HEK293 (cell line): ENCODE results near the gene CREB5.

ENCODE experiments used
- CTCF ChIA-PET: fragments of 350-600 bp; formaldehyde crosslinking; extraction: SDS; loops from one replicate; lab custom pipeline; 2021; ENCODE audit warnings: antibody characterized with exemption; lab: Yijun Ruan, JAX
- POLR2A ChIA-PET: fragments of 300-600 bp; formaldehyde crosslinking; extraction: SDS; loops from one replicate; lab custom pipeline; 2020; ENCODE audit warnings: antibody characterized with exemption, inconsistent platforms; lab: Yijun Ruan, JAX
- H3K27ac ChIP-seq: fragments of 200-500 bp; sonication (Bioruptor generic); 2 replicates; pipeline ENCODE4 v1.5.1; 2014; ENCODE audit warnings: low read depth, low read length, control low read depth, inconsistent platforms; ENCODE audit errors: extremely low read depth
- H3K36me3 ChIP-seq, 2 experiments: fragments of 200-500 bp in 1 of 2; sonication (Bioruptor generic) in 1 of 2; 1 replicate in 1 of 2; 2 replicates in 1 of 2; pipeline ENCODE4 v1.5.1; 2014 to 2017; ENCODE audit warnings: inconsistent platforms in 2 of 2, low read length in 2 of 2; ENCODE audit not compliant: control insufficient read depth in 2 of 2, insufficient read depth in 1 of 2
- H3K4me1 ChIP-seq: fragments of 200-500 bp; sonication (Bioruptor generic); 2 replicates; pipeline ENCODE4 v1.5.1; 2014; ENCODE audit warnings: mild to moderate bottlenecking, low read length, inconsistent platforms; ENCODE audit not compliant: control insufficient read depth, insufficient read depth
- H3K4me3 ChIP-seq: 2 replicates; pipeline ENCODE4 v1.5.1; 2011; ENCODE audit warnings: low read depth, mild to moderate bottlenecking, control low read depth, low read length, moderate library complexity
- H3K9me3 ChIP-seq: fragments of 200-500 bp; sonication (Bioruptor generic); 2 replicates; pipeline ENCODE4 v1.5.1; 2014; ENCODE audit warnings: low read depth, low read length, inconsistent platforms; ENCODE audit not compliant: control insufficient read depth, insufficient read depth
- EGR2 ChIP-seq: fragments of 450-650 bp; formaldehyde crosslinking; IDR thresholded peaks from 2 replicates; pipeline ENCODE4 v1.5.1; 2016; ENCODE audit warnings: low read depth, missing biosample characterization, missing genetic modification characterization
- FEZF1 ChIP-seq: fragments of 450-650 bp; formaldehyde crosslinking; IDR thresholded peaks from 2 replicates; pipeline ENCODE4 v1.5.1; 2016; ENCODE audit warnings: missing biosample characterization, missing genetic modification characterization
- GFI1B ChIP-seq: fragments of 450-650 bp; formaldehyde crosslinking; IDR thresholded peaks from 2 replicates; pipeline ENCODE4 v1.5.1; 2016; ENCODE audit warnings: missing biosample characterization, missing genetic modification characterization
- HOXD13 ChIP-seq: sonication (generic); formaldehyde crosslinking; IDR thresholded peaks from 2 replicates; pipeline ENCODE4 v1.8.0; 2022; ENCODE audit warnings: missing genetic modification reagents, borderline replicate concordance
- KLF10 ChIP-seq: fragments of 450-650 bp; IDR thresholded peaks from 2 replicates; pipeline ENCODE4 v1.5.1; 2018; ENCODE audit warnings: missing biosample characterization, mild to moderate bottlenecking, missing genetic modification characterization
- PRDM1 ChIP-seq: fragments of 450-650 bp; formaldehyde crosslinking; IDR thresholded peaks from 2 replicates; pipeline ENCODE4; 2016; ENCODE audit warnings: missing biosample characterization, missing genetic modification characterization
- SCRT1 ChIP-seq: fragments of 450-650 bp; formaldehyde crosslinking; IDR thresholded peaks from 2 replicates; pipeline ENCODE4 v1.5.1; 2016; ENCODE audit warnings: missing biosample characterization, missing genetic modification characterization, borderline replicate concordance
- SCRT2 ChIP-seq: fragments of 450-650 bp; formaldehyde crosslinking; IDR thresholded peaks from 2 replicates; pipeline ENCODE4 v1.5.1; 2016; ENCODE audit warnings: missing biosample characterization, missing genetic modification characterization
- ZBTB20 ChIP-seq: fragments of 450-650 bp; formaldehyde crosslinking; IDR thresholded peaks from 2 replicates; pipeline ENCODE4 v1.5.1; 2016; ENCODE audit warnings: missing biosample characterization, missing genetic modification characterization
- ZBTB8A ChIP-seq: fragments of 450-650 bp; formaldehyde crosslinking; IDR thresholded peaks from 2 replicates; pipeline ENCODE4 v1.5.1; 2016; ENCODE audit warnings: missing biosample characterization, missing genetic modification characterization
- ZFHX2 ChIP-seq: fragments of 450-650 bp; formaldehyde crosslinking; conservative IDR thresholded peaks from 2 replicates; pipeline ENCODE4 v1.5.1; 2016; ENCODE audit warnings: missing biosample characterization, missing genetic modification characterization
- ZFP69B ChIP-seq: fragments of 450-650 bp; formaldehyde crosslinking; IDR thresholded peaks from 2 replicates; pipeline ENCODE4 v1.5.1; 2016; ENCODE audit warnings: missing biosample characterization, missing genetic modification characterization
- ZNF266 ChIP-seq: fragments of 450-650 bp; formaldehyde crosslinking; IDR thresholded peaks from 2 replicates; pipeline ENCODE4 v1.5.1; 2016; ENCODE audit warnings: missing biosample characterization, missing genetic modification characterization, low read depth
- ZNF311 ChIP-seq: fragments of 450-650 bp; formaldehyde crosslinking; IDR thresholded peaks from 2 replicates; pipeline ENCODE4 v1.5.1; 2017; ENCODE audit warnings: missing biosample characterization, missing genetic modification characterization, borderline replicate concordance
- ZNF366 ChIP-seq: fragments of 450-650 bp; formaldehyde crosslinking; conservative IDR thresholded peaks from 2 replicates; pipeline ENCODE4 v1.5.1; 2016; ENCODE audit warnings: missing biosample characterization, missing genetic modification characterization
- ZNF623 ChIP-seq: fragments of 450-650 bp; formaldehyde crosslinking; IDR thresholded peaks from 2 replicates; pipeline ENCODE4 v1.5.1; 2016; ENCODE audit warnings: missing biosample characterization, missing genetic modification characterization
- ZNF629 ChIP-seq: fragments of 450-650 bp; formaldehyde crosslinking; IDR thresholded peaks from 2 replicates; pipeline ENCODE4 v1.5.1; 2017; ENCODE audit warnings: missing biosample characterization, missing genetic modification characterization
- ZXDB ChIP-seq: fragments of 450-650 bp; formaldehyde crosslinking; IDR thresholded peaks from 2 replicates; pipeline ENCODE4 v1.5.1; 2016; ENCODE audit warnings: missing biosample characterization, missing genetic modification characterization
- TF ChIP-seq, protein P1 (sequence below): fragments of 450-650 bp; formaldehyde crosslinking; IDR thresholded peaks from 2 replicates; pipeline ENCODE4 v1.5.1; 2017; ENCODE audit warnings: missing biosample characterization, missing genetic modification characterization
- TF ChIP-seq, protein P2 (sequence below): fragments of 450-650 bp; formaldehyde crosslinking; IDR thresholded peaks from 2 replicates; pipeline ENCODE4 v1.5.1; 2016; ENCODE audit warnings: missing biosample characterization, missing genetic modification characterization
- TF ChIP-seq, protein P3 (sequence below): fragments of 450-650 bp; formaldehyde crosslinking; IDR thresholded peaks from 2 replicates; pipeline ENCODE4 v1.5.1; 2016; ENCODE audit warnings: missing biosample characterization, missing genetic modification characterization
- TF ChIP-seq, protein P4 (sequence below): fragments of 450-650 bp; IDR thresholded peaks from 2 replicates; pipeline ENCODE4 v1.5.1; 2018; ENCODE audit warnings: missing biosample characterization, mild to moderate bottlenecking, missing genetic modification characterization
- TF ChIP-seq, protein P5 (sequence below): fragments of 450-650 bp; formaldehyde crosslinking; IDR thresholded peaks from 2 replicates; pipeline ENCODE4 v1.5.1; 2016; ENCODE audit warnings: missing biosample characterization, missing genetic modification characterization, low read depth

Gene CREB5

DNA sequence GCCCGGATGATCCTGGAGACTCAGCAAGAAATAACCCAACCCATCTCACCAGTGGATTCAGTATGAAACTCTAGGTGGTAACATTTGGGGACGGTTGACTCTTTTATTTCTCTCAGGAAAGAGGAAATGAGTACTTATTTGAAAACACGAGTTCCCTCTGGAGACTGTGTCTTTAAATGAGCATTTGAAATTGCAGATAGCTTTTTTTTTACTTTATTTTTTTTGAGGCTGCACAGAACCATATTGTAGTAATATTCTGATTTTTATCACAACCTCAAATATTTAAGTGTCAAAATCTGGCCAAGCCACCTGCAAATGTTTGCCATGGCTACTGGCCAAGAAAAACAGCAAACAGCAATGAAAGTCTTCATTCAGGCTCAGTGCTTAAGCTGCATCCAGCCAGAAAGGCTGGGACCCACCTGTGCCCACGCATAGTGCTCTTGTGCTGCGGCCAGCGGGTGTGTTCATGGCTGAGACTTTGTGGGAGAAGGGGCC is 160.8 kb downstream of the CREB5 start:
- CTCF ChIA-PET, result no interaction called here
- H3K36me3 ChIP-seq, result no peaks in the 10 kb centered on the region
- H3K27ac ChIP-seq, result peak overlapping the region; percentile 80
- TF ChIP-seq ZBTB8A (tag by site-specific recombination), result peak; percentile 28; the same call in 1 of the 2 replicates
- TF ChIP-seq, protein P1, sequence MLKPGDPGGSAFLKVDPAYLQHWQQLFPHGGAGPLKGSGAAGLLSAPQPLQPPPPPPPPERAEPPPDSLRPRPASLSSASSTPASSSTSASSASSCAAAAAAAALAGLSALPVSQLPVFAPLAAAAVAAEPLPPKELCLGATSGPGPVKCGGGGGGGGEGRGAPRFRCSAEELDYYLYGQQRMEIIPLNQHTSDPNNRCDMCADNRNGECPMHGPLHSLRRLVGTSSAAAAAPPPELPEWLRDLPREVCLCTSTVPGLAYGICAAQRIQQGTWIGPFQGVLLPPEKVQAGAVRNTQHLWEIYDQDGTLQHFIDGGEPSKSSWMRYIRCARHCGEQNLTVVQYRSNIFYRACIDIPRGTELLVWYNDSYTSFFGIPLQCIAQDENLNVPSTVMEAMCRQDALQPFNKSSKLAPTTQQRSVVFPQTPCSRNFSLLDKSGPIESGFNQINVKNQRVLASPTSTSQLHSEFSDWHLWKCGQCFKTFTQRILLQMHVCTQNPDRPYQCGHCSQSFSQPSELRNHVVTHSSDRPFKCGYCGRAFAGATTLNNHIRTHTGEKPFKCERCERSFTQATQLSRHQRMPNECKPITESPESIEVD (tag by site-specific recombination), result peak; percentile 84
- TF ChIP-seq SCRT2 (tag by site-specific recombination), result peak; percentile 59; the same call in 1 of the 2 replicates
- peak; percentile 75; the same call in 1 of the 2 replicates for TF ChIP-seq SCRT1 (tag by site-specific recombination)
- 0 out of 2 replicates have a peak, but pooled peaks have one; percentile 11 for TF ChIP-seq ZXDB (tag by site-specific recombination)
- peak; percentile 48; the same call in 1 of the 2 replicates for TF ChIP-seq GFI1B (tag by site-specific recombination)
- no peak for TF ChIP-seq ZNF311 (tag by site-specific recombination)
- no peak for TF ChIP-seq PRDM1 (tag by site-specific recombination)
- TF ChIP-seq EGR2 (tag by site-specific recombination), result peak; percentile 26; the same call in 1 of the 2 replicates
- peak; percentile 96 for TF ChIP-seq ZFP69B
- TF ChIP-seq KLF10 (tag by site-specific recombination), result peak; percentile 31; the same call in 1 of the 2 replicates
- no peak for TF ChIP-seq ZNF623 (tag by site-specific recombination)
- TF ChIP-seq, protein P2, sequence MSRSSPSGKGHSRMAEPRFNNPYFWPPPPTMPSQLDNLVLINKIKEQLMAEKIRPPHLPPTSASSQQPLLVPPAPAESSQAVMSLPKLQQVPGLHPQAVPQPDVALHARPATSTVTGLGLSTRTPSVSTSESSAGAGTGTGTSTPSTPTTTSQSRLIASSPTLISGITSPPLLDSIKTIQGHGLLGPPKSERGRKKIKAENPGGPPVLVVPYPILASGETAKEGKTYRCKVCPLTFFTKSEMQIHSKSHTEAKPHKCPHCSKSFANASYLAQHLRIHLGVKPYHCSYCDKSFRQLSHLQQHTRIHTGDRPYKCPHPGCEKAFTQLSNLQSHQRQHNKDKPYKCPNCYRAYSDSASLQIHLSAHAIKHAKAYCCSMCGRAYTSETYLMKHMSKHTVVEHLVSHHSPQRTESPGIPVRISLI, result peak; percentile 29; the same call in 1 of the 2 replicates
- TF ChIP-seq ZFHX2 (tag by site-specific recombination), result peak; percentile 65
- peak; percentile 19; the same call in 1 of the 2 replicates for TF ChIP-seq ZBTB20 (tag by site-specific recombination)
- no peak for TF ChIP-seq ZNF266 (tag by site-specific recombination)
- TF ChIP-seq, protein P3, sequence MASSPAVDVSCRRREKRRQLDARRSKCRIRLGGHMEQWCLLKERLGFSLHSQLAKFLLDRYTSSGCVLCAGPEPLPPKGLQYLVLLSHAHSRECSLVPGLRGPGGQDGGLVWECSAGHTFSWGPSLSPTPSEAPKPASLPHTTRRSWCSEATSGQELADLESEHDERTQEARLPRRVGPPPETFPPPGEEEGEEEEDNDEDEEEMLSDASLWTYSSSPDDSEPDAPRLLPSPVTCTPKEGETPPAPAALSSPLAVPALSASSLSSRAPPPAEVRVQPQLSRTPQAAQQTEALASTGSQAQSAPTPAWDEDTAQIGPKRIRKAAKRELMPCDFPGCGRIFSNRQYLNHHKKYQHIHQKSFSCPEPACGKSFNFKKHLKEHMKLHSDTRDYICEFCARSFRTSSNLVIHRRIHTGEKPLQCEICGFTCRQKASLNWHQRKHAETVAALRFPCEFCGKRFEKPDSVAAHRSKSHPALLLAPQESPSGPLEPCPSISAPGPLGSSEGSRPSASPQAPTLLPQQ (tag by site-specific recombination), result peak; percentile 98
- peak; percentile 14; the same call in 1 of the 2 replicates for TF ChIP-seq ZNF629 (tag by site-specific recombination)
- TF ChIP-seq, protein P4, sequence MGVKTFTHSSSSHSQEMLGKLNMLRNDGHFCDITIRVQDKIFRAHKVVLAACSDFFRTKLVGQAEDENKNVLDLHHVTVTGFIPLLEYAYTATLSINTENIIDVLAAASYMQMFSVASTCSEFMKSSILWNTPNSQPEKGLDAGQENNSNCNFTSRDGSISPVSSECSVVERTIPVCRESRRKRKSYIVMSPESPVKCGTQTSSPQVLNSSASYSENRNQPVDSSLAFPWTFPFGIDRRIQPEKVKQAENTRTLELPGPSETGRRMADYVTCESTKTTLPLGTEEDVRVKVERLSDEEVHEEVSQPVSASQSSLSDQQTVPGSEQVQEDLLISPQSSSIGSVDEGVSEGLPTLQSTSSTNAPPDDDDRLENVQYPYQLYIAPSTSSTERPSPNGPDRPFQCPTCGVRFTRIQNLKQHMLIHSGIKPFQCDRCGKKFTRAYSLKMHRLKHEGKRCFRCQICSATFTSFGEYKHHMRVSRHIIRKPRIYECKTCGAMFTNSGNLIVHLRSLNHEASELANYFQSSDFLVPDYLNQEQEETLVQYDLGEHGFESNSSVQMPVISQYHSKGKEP, result peak; percentile 50; the same call in 1 of the 2 replicates
- TF ChIP-seq ZNF366 (tag by site-specific recombination), result peak; percentile 33; the same call in 1 of the 2 replicates
- TF ChIP-seq FEZF1 (tag by site-specific recombination), result peak; percentile 72
- TF ChIP-seq HOXD13, result peak; percentile 13; the same call in 1 of the 2 replicates
- TF ChIP-seq, protein P5, sequence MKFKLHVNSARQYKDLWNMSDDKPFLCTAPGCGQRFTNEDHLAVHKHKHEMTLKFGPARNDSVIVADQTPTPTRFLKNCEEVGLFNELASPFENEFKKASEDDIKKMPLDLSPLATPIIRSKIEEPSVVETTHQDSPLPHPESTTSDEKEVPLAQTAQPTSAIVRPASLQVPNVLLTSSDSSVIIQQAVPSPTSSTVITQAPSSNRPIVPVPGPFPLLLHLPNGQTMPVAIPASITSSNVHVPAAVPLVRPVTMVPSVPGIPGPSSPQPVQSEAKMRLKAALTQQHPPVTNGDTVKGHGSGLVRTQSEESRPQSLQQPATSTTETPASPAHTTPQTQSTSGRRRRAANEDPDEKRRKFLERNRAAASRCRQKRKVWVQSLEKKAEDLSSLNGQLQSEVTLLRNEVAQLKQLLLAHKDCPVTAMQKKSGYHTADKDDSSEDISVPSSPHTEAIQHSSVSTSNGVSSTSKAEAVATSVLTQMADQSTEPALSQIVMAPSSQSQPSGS (tag by site-specific recombination), result no peak
- H3K4me3 ChIP-seq, result peak overlapping the region; percentile 8
- peaks cover 27% of the 10 kb centered on the region for H3K4me1 ChIP-seq
- POLR2A ChIA-PET, result interaction anchor here (1.1 kb wide), 1 partner anchor 162 kb away, joined by 4 read pairs; no protein-coding TSS in a partner anchor
- no peaks in the 10 kb centered on the region for H3K9me3 ChIP-seq
